H1 (cell line): Measurements from ENCODE around the gene SPAG17. TPM values are rescaled to one million over a fixed set of nuclear protein-coding genes. Genes with fewer than 3 reads are reported as not detected.

ENCODE experiments used
- CTCF ChIA-PET: fragments of 300-600 bp; sonication (Branson Sonifier 250); formaldehyde crosslinking; loops from one replicate; lab custom pipeline; 2021; ENCODE audit not compliant: partially characterized antibody; lab: Charles Lee
- POLR2A ChIA-PET: fragments of 300-600 bp; sonication (Branson Sonifier 250); formaldehyde crosslinking; loops from one replicate; lab custom pipeline; 2021; ENCODE audit warnings: inconsistent platforms; ENCODE audit not compliant: partially characterized antibody; lab: Charles Lee
- DNase-seq, 2 experiments: peaks; one replicate each; pipeline versions ENCODE4 v3.0.0 to v3.0.0-alpha.2; 2010 to 2022; ENCODE audit warnings: low spot score in 2 of 2, low read depth in 1 of 2, mixed read lengths in 1 of 2
- FAIRE-seq: peaks from 2 replicates; lab custom pipeline; 2011; peaks lifted over from hg19 to GRCh38; lab: Jason Lieb, UNC
- H2AFZ ChIP-seq: 2 replicates; pipeline ENCODE4 v1.8.1; 2012; ENCODE audit warnings: low read length, inconsistent platforms
- H2AK5ac ChIP-seq: 2 replicates; pipeline ENCODE4 v1.6.1; 2013; ENCODE audit warnings: low read depth, low read length
- H2BK120ac ChIP-seq: replicated peaks from 2 replicates; pipeline ENCODE3; 2013; ENCODE audit warnings: low read depth, low read length, inconsistent platforms
- H2BK12ac ChIP-seq: 2 replicates; pipeline ENCODE4 v1.6.1; 2013; ENCODE audit warnings: low read depth, low read length
- H2BK15ac ChIP-seq: 2 replicates; pipeline ENCODE4 v1.6.1; 2013; ENCODE audit warnings: low read length
- H2BK20ac ChIP-seq: 2 replicates; pipeline ENCODE4 v1.6.1; 2013; ENCODE audit warnings: low read length
- H2BK5ac ChIP-seq: 2 replicates; pipeline ENCODE4 v1.6.1; 2013; ENCODE audit warnings: low read depth, low read length
- H3K14ac ChIP-seq: 2 replicates; pipeline ENCODE4 v1.6.1; 2013; ENCODE audit warnings: inconsistent platforms; ENCODE audit not compliant: insufficient read length
- H3K18ac ChIP-seq: 2 replicates; pipeline ENCODE4 v1.6.1; 2013; ENCODE audit warnings: low read length; ENCODE audit errors: extremely low read depth
- H3K23ac ChIP-seq: 2 replicates; pipeline ENCODE4 v1.6.1; 2013; ENCODE audit warnings: inconsistent platforms; ENCODE audit not compliant: insufficient read length
- H3K23me2 ChIP-seq: 2 replicates; pipeline ENCODE4 v1.6.1; 2013; ENCODE audit warnings: low read depth, low read length
- H3K27ac ChIP-seq: 2 replicates; pipeline ENCODE4 v1.6.1; 2011; ENCODE audit warnings: low read depth, low read length, inconsistent platforms
- H3K27me3 ChIP-seq, 4 experiments: replicated peaks in 1 of 4; 1 replicate in 1 of 4; 2 replicates in 3 of 4; pipeline versions ENCODE4 v1.6.1 to v1.8.1; 2011 to 2013; ENCODE audit warnings: low read length in 3 of 4, mild to moderate bottlenecking in 3 of 4, inconsistent platforms in 2 of 4, mixed read lengths in 2 of 4, moderate library complexity in 1 of 4; ENCODE audit not compliant: control insufficient read depth in 3 of 4, insufficient read depth in 3 of 4; ENCODE audit errors: extremely low read depth in 1 of 4
- H3K36me3 ChIP-seq, 4 experiments: 2 replicates each; pipeline versions ENCODE4 v1.6.1 to v1.8.1; 2011 to 2013; ENCODE audit warnings: mild to moderate bottlenecking in 4 of 4, low read length in 3 of 4, moderate library complexity in 2 of 4, control low read depth in 1 of 4, inconsistent platforms in 1 of 4; ENCODE audit not compliant: insufficient read depth in 4 of 4, control insufficient read depth in 2 of 4
- H3K4ac ChIP-seq: replicated peaks from 2 replicates; pipeline ENCODE3; 2013; ENCODE audit warnings: low read length, low read depth, mixed read lengths, inconsistent platforms; ENCODE audit not compliant: insufficient read length
- H3K4me1 ChIP-seq, 4 experiments: replicated peaks in 1 of 4; 1 replicate in 1 of 4; 2 replicates in 3 of 4; pipeline versions ENCODE4 v1.6.1 to v1.8.1; 2011 to 2013; ENCODE audit warnings: low read length in 3 of 4, inconsistent platforms in 2 of 4, mixed read lengths in 1 of 4; ENCODE audit not compliant: insufficient read depth in 4 of 4, control insufficient read depth in 3 of 4
- H3K4me2 ChIP-seq, 2 experiments: 2 replicates each; pipeline versions ENCODE4 v1.6.1 to v1.8.1; 2011 to 2013; ENCODE audit warnings: low read depth in 2 of 2, low read length in 2 of 2, control low read depth in 1 of 2, inconsistent platforms in 1 of 2, mild to moderate bottlenecking in 1 of 2; ENCODE audit not compliant: insufficient read depth in 1 of 2
- H3K4me3 ChIP-seq, 4 experiments: fragments of 200-600, 300-600 bp in 1 of 4; sonication (generic), shearing (Covaris generic), sonication (Bioruptor Twin) in 1 of 4; 2 replicates each; pipeline versions ENCODE4 v1.5.1 to v1.8.1; 2011 to 2016; ENCODE audit warnings: low read length in 4 of 4, low read depth in 3 of 4, control low read depth in 2 of 4, inconsistent platforms in 2 of 4, mild to moderate bottlenecking in 2 of 4, mixed read lengths in 1 of 4, moderate library complexity in 1 of 4; ENCODE audit not compliant: insufficient read depth in 2 of 4; ENCODE audit errors: extremely low read depth in 1 of 4
- H3K56ac ChIP-seq: replicated peaks from 2 replicates; pipeline ENCODE3; 2013; ENCODE audit warnings: low read depth, mild to moderate bottlenecking, mixed read lengths, low read length, inconsistent platforms; ENCODE audit not compliant: insufficient read length
- H3K79me1 ChIP-seq: 2 replicates; pipeline ENCODE4 v1.6.1; 2013; ENCODE audit warnings: low read depth, low read length, control low read depth
- H3K79me2 ChIP-seq, 2 experiments: 2 replicates each; pipeline versions ENCODE4 v1.6.1 to v1.8.1; 2012 to 2013; ENCODE audit warnings: low read length in 2 of 2, mild to moderate bottlenecking in 2 of 2, inconsistent platforms in 1 of 2; ENCODE audit not compliant: insufficient read depth in 2 of 2, control insufficient read depth in 1 of 2
- H3K9ac ChIP-seq, 4 experiments: replicated peaks in 1 of 4; 1 replicate in 1 of 4; 2 replicates in 3 of 4; pipeline versions ENCODE4 v1.6.1 to v1.8.1; 2011 to 2013; ENCODE audit warnings: low read depth in 3 of 4, low read length in 3 of 4, control low read depth in 2 of 4, mild to moderate bottlenecking in 2 of 4, moderate library complexity in 2 of 4, inconsistent platforms in 1 of 4; ENCODE audit errors: extremely low read depth in 1 of 4
- H3K9me3 ChIP-seq, 2 experiments: 2 replicates each; pipeline versions ENCODE4 v1.6.1 to v1.8.1; 2012 to 2013; ENCODE audit warnings: mild to moderate bottlenecking in 2 of 2, moderate library complexity in 2 of 2, control low read depth in 1 of 2, inconsistent platforms in 1 of 2, low read depth in 1 of 2, low read length in 1 of 2, mixed read lengths in 1 of 2; ENCODE audit not compliant: insufficient read depth in 2 of 2
- H4K20me1 ChIP-seq, 2 experiments: replicated peaks in 1 of 2; 2 replicates each; pipeline versions ENCODE3 to v1.8.1; 2011 to 2013; ENCODE audit warnings: inconsistent platforms in 2 of 2, low read length in 2 of 2, mild to moderate bottlenecking in 1 of 2; ENCODE audit not compliant: insufficient read depth in 2 of 2, control insufficient read depth in 1 of 2
- H4K5ac ChIP-seq: 2 replicates; pipeline ENCODE4 v1.6.1; 2013; ENCODE audit warnings: low read length, low read depth, mixed read lengths, inconsistent platforms; ENCODE audit not compliant: insufficient read length
- H4K8ac ChIP-seq: 2 replicates; pipeline ENCODE4 v1.8.0; 2013; ENCODE audit warnings: mild to moderate bottlenecking, moderate library complexity, low read length, inconsistent platforms; ENCODE audit not compliant: insufficient read depth; ENCODE audit errors: extremely low read depth
- H4K91ac ChIP-seq: replicated peaks from 2 replicates; pipeline ENCODE3; 2013; ENCODE audit warnings: low read length, mixed read lengths, inconsistent platforms; ENCODE audit not compliant: insufficient read length
- ASH2L ChIP-seq: fragments of 200-600, 300-600 bp; sonication (generic); IDR thresholded peaks from one replicate; pipeline ENCODE4 v1.7.1; 2017; ENCODE audit warnings: low read length
- NANOG ChIP-seq: IDR thresholded peaks from 2 replicates; pipeline ENCODE4 v1.6.1; 2011; ENCODE audit warnings: low read length, low read depth, mild to moderate bottlenecking, inconsistent platforms; ENCODE audit not compliant: insufficient read depth, poor library complexity, severe bottlenecking
- SRF ChIP-seq: IDR thresholded peaks from 2 replicates; pipeline ENCODE4 v1.6.1; 2011; ENCODE audit warnings: mild to moderate bottlenecking, low read depth, low read length, moderate library complexity
- WGBS, 2 experiments: shearing (Covaris generic) in 1 of 2; methylation state at CpG; one replicate each; pipeline versions ENCODE4 v1.1.6 to v1.1.7; 2013 to 2015; ENCODE audit warnings: low lambda C conversion rate in 2 of 2, mixed read lengths in 2 of 2, inconsistent platforms in 1 of 2, low coverage in 1 of 2, missing lambda C conversion rate in 1 of 2; ENCODE audit not compliant: insufficient replicate concordance in 2 of 2, insufficient coverage in 1 of 2, insufficient read length in 1 of 2; ENCODE audit errors: extremely low coverage in 1 of 2, missing lambda C conversion rate in 1 of 2; 5-methylcytosine and 5-hydroxymethylcytosine counted together
- polyA plus RNA-seq, 7 experiments: library from polyadenylated mRNA; depleted of rRNA in 3 of 7; stranded (reverse) in 5 of 7; unstranded in 2 of 7; fragments of >200 nt in 5 of 7; fragments of 200-250 nt in 2 of 7; gene quantifications; 1 replicate in 5 of 7; 2 replicates in 1 of 7; 4 replicates in 1 of 7; pipeline versions ENCODE4 v1.2.1 to v1.2.3, GENCODE V29; 2011 to 2013; ENCODE audit warnings: missing spikeins in 2 of 7, mixed read lengths in 2 of 7
- total RNA-seq: library from RNA; stranded (reverse); fragmentation: NEBNext Ultra II Directional; extraction: Animal tissue kit (Norgen Biotek cat#: 25700); gene quantifications from 2 replicates; pipeline ENCODE4 v1.2.1, GENCODE V29; 2021

The SPAG17 gene
- total and polyA plus RNA-seq, 2 of the 8 experiments (the other 6 are each of a cell fraction or from before 2014, with no cell fraction given), result 0.56 to 0.62 TPM

DNA sequence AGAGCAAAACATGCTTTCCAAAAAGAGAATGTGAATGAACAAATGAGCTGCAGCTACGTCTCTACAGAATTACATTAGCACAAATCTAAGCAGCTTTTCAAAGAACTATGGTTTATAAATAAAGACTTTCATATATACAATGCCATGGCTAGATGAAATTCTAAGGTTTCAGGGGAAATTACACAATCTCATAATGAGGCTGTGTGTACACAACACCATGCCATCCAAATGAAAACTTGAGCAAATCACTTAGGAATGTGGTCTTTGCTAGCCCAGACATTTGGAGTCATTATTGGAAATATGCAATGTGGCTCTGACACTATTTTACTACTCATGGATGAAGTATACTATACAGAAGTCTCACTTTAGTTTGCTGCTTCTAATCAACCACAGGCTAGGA, 37.5 kb downstream of the SPAG17 start:
- H2BK12ac ChIP-seq, result no peak overlapping the region
- H2BK120ac ChIP-seq, result no peak overlapping the region
- H3K23me2 ChIP-seq, result no peaks in the 10 kb centered on the region
- no peaks in the 10 kb centered on the region for H3K36me3 ChIP-seq
- H4K8ac ChIP-seq, result no peak overlapping the region
- no peak overlapping the region for H4K91ac ChIP-seq
- H2BK15ac ChIP-seq, result no peak overlapping the region
- no peak for FAIRE-seq
- H2BK20ac ChIP-seq, result no peak overlapping the region
- no peak overlapping the region for H4K5ac ChIP-seq
- no peak overlapping the region for H3K56ac ChIP-seq
- TF ChIP-seq ASH2L (no peak), SRF (no peak), NANOG (no peak)
- TF ChIP-seq, all 59 proteins: peak for 0
- Histone ChIP-seq H3K27ac (no peak overlapping the region), H3K27me3 (no peaks in the 10 kb centered on the region), H3K4me3 (no peak overlapping the region), H4K20me1 (no peaks in the 10 kb centered on the region), H3K79me1 (no peaks in the 10 kb centered on the region), H3K4me1 (peaks cover 0 to 2% (median 0%) of the 10 kb centered on the region in 4 experiments; a peak in 1 of 7 replicates), H2BK5ac (no peak overlapping the region), H3K23ac (no peak overlapping the region), H3K4ac (no peak overlapping the region), H2AK5ac (no peak overlapping the region), H3K4me2 (no peak overlapping the region), H3K79me2 (no peaks in the 10 kb centered on the region), H3K14ac (no peak overlapping the region), H3K18ac (no peak overlapping the region), H3K9me3 (no peaks in the 10 kb centered on the region), H2AFZ (no peak overlapping the region), H3K9ac (no peak overlapping the region)
- POLR2A ChIA-PET, result no interaction called here
- 96% methylated on average over 1 of the region's 1 CpG; no CpG with 5 or more reads in 1 of the 2 experiments for WGBS, 2 experiments
- DNase-seq, result no peak
- CTCF ChIA-PET, result interaction anchor here (0.8 to 1.6 kb wide), 3 partner anchors 70 to 76 kb away, joined by 3 to 4 read pairs (median 3); no protein-coding TSS in a partner anchor
